ENCODE measurements around the gene TBC1D2B. TPM values are rescaled to one million over a fixed set of nuclear protein-coding genes. Genes with fewer than 3 reads are reported as not detected.

The TBC1D2B gene
- total RNA-seq, 1 donor from 2014 or later = 50.4 TPM

DNA sequence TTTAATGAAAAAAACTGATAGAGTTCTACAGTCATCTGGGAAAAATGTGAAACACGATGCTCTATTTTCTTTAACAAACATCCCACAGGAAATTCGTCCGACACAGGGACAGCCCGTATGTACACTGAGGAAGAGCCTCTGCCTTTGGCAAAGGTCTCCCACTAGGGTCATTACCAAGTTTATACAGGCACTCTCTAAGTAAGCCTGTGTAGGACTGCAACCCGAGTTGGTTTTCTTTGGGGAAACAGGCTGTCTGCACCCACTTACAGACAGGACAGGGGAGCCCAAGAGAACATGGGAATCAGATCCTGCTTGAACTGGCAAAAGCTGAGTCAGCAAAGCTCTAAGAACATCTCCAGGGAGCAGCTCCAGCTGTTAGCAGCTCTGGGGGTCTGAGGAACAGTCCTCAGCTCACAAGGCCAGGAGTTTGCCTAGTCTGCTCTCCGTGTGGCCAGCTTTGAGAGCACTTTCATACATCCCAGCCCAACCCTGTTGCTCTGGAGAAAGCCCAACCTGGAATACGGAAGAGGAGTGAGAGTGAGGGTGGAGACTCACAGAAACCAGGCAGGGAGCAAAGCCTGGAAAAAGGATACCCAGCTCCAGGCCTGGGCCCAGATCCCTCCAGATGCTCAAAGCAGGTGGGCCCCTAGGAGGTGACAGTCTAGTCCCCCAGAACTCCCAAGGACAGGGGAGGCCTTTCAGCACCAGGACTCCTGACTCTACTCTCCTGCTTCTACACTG, 1.9 kb downstream of the TBC1D2B start:
- peak; percentile 53 for ATAC-seq
- peak; percentile 52 for DNase-seq (ENCODE audit: low spot score)

- no peak for DNase-seq (ENCODE audit: low spot score)
- no peak for ATAC-seq
These were observed 4.3 kb downstream of the TBC1D2B start for GRCh38 chr15:78073046-78073787.

- DNase-seq (ENCODE audit: low spot score) (peak; percentile 75), ATAC-seq (peak; percentile 61)
These were observed 5.2 kb downstream of the TBC1D2B start for GRCh38 chr15:78072080-78072892.

GRCh38 chr15:78071383-78071782, 6.1 kb downstream of the TBC1D2B start:
- DNase-seq (ENCODE audit: low spot score) = no peak
- no peak for ATAC-seq

- DNase-seq (ENCODE audit: low spot score) (peak; percentile 40), ATAC-seq (no peak)
These were observed 7.3 kb downstream of the TBC1D2B start for GRCh38 chr15:78070049-78070700.

DNA sequence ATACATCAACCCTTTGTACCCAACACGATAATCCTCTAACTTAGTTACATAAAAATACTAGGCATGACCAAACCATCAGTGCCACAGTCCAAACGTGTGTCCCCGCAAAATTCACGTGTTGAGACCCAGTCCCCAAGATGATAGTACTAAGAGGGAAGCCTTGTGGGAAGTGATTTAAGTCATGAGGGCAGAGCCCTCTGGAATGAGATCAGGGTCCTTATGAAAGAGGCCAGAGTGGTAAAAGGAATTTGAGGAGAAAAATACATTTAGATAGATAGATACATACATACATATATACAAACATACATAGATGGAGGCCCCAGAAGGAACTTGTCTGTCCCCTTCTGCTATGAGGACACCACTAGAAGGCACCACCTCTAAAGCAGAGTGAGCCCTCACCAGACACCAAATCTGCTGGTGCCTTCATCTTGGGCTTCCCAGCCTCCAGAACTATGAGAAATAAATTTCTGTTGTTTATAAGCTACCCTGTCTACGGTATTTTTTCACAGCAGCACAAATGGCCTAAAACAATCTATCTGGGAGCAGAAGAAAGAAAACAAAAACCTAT, 8.0 kb downstream of the TBC1D2B start:
- no peak for DNase-seq (ENCODE audit: low spot score)
- ATAC-seq = no peak

GRCh38 chr15:78069052-78069414, 8.5 kb downstream of the TBC1D2B start:
- ATAC-seq (no peak), DNase-seq (ENCODE audit: low spot score) (no peak)

DNA sequence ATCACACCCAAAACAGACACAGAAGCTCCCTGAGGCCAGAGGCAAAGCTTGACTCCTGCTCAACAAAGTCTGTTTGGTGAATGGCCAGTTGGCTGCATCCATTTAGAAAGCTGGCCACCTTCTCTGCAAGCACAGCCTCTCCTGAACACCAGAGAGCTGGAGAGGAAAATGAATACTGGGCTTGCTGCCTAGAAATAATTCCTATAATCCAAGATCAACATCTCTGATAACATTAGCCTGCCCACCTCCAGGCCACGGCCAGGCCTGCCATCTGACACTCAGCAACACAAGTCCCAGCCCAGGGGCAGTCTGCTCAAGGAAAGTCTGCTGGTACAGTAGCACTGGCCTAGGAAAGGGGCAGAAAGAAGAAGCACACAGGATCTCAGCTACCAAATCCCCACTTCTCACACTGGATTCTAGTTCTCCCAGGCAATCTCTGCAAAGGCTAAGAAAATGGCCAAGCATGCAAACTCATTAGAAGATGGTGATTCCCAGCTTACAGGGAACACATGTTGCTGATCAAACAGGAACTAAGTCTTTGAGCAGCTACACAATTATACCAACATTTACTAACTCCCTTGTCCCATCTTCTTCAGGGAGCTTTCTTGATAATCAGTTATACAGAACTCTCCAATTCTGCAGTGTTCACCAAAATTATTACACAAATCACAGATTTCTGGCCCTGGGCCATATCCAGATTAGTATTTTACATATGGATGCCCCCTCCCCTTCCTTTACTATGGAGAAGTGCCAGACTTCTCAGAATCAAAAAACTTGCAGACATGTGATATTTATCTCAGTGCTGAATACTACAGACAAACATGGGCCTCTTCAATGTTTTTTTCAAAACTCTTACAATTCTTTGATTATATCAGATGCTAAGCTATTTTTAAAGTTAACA, 9.9 kb downstream of the TBC1D2B start:
- ATAC-seq (peak; percentile 55), DNase-seq (ENCODE audit: low spot score) (peak; percentile 73)

- ATAC-seq (no peak), DNase-seq (ENCODE audit: low spot score) (no peak)
These were observed 11.3 kb downstream of the TBC1D2B start for GRCh38 chr15:78065973-78066946.

DNA sequence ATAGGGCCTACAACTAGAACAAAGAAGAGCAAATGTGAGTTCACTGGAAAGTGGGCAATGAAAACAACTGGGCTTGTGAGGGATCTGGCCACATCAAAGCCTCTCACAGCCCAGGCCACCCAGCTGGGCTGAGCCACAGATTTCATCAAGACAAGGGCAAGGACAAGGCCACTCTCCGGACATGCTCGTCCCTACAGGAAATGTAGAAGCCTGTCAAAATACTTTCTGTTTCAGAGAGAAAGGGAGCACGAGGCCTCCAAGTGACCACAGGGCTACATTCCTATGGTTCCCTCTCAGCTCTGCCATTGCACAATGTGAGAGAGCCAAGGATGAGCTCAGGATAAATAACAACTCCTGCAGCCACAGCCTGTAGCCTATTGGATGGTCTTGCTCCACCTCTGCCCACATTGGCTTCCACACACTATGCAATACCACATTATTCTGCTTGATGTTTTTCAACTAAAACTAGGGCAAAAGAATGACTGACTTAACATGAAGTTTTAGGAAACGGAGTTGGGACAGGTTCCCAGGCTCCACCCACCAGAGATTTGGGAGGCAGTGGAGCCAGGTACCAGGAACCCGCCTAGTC, 12.1 kb downstream of the TBC1D2B start:
- ATAC-seq = peak; percentile 79
- DNase-seq (ENCODE audit: low spot score) = peak; percentile 92

GRCh38 chr15:78064544-78064943, 13.0 kb downstream of the TBC1D2B start:
- DNase-seq (ENCODE audit: low spot score) = no peak
- ATAC-seq = no peak

- no peak for ATAC-seq
- no peak for DNase-seq (ENCODE audit: low spot score)
These were observed 13.5 kb downstream of the TBC1D2B start for GRCh38 chr15:78063970-78064385.

DNA sequence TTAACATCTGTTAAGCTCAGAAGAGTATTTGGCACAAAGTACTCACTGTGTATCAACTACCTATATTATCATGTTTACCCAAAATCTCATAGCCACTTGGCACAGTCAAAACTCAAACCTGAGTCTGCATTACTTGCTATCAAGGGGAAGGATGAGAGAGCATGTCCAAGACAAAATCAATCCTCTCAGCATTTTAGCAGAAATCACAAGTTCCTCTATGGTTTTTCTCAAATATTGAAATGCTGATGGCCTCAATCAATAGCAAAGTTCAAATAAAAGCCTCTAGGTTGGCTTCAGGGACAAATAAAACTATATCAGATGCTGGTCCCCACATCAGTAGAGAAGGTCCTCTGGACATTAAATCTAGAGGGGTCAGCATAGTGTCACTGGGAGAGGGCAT, 14.3 kb downstream of the TBC1D2B start:
- ATAC-seq (no peak), DNase-seq (ENCODE audit: low spot score) (no peak)

DNA sequence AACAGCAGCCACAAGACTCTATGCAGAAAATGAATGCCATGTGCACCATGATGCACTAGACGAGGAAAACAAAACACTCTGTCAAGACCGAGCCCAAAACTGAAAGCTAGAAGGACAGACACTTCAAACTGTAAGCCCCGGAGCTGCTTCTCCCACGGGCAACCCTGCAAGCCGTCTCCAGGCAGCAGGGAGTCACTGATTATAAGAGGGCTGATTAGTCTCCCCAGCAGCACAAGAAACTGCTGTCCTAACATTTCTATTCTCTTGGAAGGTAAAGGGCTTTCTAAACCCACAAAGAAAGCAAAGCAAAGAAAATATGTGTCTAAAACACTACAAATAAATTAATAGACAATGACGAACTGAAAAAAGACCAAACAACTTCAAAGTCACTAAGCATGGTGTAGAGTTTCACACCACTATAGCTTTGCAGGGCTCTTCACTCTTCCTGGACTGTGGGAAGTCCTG, 15.5 kb downstream of the TBC1D2B start:
- ATAC-seq (peak; percentile 17), DNase-seq (ENCODE audit: low spot score) (no peak)

DNA sequence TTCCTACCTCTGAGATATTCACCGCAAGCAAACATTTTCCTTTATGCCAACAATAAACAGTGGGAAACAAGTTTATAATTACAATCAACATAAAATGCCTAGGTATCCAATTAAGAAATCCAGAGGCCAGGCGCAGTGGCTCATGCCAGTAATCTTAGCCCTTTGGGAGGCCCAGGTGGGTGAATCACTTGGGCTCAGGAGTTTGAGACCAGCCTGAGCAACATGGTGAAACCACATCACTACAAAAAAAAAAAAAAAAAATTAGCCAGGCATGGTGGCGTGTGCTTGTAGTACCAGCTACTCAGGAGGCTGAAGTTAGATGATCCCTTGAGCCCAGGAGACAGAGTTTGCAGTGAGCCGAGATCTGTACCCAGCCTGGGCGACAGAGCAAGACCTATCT, 17.3 kb downstream of the TBC1D2B start:
- no peak for DNase-seq (ENCODE audit: low spot score)

GRCh38 chr15:78059110-78059839, 18.2 kb downstream of the TBC1D2B start:
- no peak for DNase-seq (ENCODE audit: low spot score)
- ATAC-seq = no peak

More for the DNA sequence above, 17.3 kb downstream of the TBC1D2B start:
- no peak for ATAC-seq

GRCh38 chr15:78058401-78058935, 19.0 kb downstream of the TBC1D2B start:
- ATAC-seq = no peak
- DNase-seq (ENCODE audit: low spot score) = no peak
